Measurements from ENCODE around the gene ADGRG4. TPM values are rescaled to one million over a fixed set of nuclear protein-coding genes. Genes with fewer than 3 reads are reported as not detected.

ADGRG4 gene
- total RNA-seq, 2 donors from 2014 or later = 0.23 TPM; not detected in 1

GRCh38 chrX:136258951-136259350 lies 41.8 kb upstream of the ADGRG4 start:
- H3K27ac ChIP-seq = no peak overlapping the region

DNA sequence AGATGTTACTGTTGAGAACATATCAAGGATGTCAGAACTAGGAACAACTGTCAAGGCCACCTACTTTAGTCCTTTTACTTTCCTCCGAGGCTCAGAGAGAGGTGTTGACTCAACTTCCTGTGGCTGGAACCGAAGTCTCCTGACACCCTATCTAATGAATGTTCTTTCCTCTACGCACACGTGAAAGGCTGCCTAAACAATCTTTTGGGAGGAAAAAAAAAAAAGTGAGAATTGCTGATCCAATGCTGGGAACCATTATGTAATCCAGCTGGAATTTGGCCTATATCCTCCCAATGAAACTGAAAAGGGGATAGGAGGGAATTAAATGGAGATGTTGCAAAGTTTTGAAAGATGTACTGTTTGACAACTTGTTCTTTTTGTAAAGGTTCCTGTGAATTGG lies 41.2 kb upstream of the ADGRG4 start:
- Histone ChIP-seq H3K4me1 (replicated peaks) (no peaks in the 10 kb centered on the region), H3K27ac (no peak overlapping the region), H3K27me3 (replicated peaks; ENCODE audit: insufficient read depth) (no peaks in the 10 kb centered on the region), H3K9me3 (no peaks in the 10 kb centered on the region), H3K36me3 (no peaks in the 10 kb centered on the region), H3K4me3 (no peak overlapping the region)
- TF ChIP-seq POLR2AphosphoS5 (IDR thresholded peaks at IDR 0.05) (no peak), CTCF (IDR thresholded peaks at IDR 0.05) (no peak), POLR2A (IDR thresholded peaks at IDR 0.05) (no peak)
- no peak for DNase-seq (ENCODE audit: low spot score)
- intact Hi-C loops (cut with DNase I) = no loop called here
- WGBS = 47% methylated on average over 4 of the region's 4 CpGs

More at GRCh38 chrX:136258951-136259350, 41.8 kb upstream of the ADGRG4 start:
- TF ChIP-seq POLR2AphosphoS5 (IDR thresholded peaks at IDR 0.05) (no peak), POLR2A (IDR thresholded peaks at IDR 0.05) (no peak), CTCF (IDR thresholded peaks at IDR 0.05) (no peak)
- Histone ChIP-seq H3K9me3 (no peaks in the 10 kb centered on the region), H3K36me3 (no peaks in the 10 kb centered on the region), H3K27me3 (replicated peaks; ENCODE audit: insufficient read depth) (no peaks in the 10 kb centered on the region), H3K4me1 (replicated peaks) (no peaks in the 10 kb centered on the region), H3K4me3 (no peak overlapping the region)
- DNase-seq (ENCODE audit: low spot score) = no peak
- intact Hi-C loops (cut with DNase I) = no loop called here
- 76% methylated on average over 1 of the region's 1 CpG for WGBS

DNA sequence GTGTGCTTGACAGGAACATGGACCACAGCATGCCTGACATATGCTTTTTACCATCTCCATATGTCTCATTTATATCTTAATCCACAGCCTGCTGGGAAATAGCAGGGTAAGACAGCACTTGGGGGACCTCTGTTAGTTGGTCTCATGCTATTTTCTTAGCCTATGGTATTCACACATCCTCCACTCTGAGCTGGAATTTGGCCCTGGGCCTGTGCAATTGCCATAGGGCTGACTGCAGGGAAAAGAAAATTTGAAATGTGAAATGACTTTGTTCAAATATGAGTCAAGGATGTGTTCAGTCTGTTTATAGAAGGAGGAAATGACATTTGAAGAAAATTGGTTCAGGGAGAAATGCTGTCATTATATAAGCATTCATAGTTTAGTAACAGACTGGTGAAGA lies 40.0 kb upstream of the ADGRG4 start:
- no peak overlapping the region for H3K27ac ChIP-seq
- no peaks in the 10 kb centered on the region for H3K9me3 ChIP-seq
- TF ChIP-seq POLR2AphosphoS5 (IDR thresholded peaks at IDR 0.05) (no peak), POLR2A (IDR thresholded peaks at IDR 0.05) (no peak), CTCF (IDR thresholded peaks at IDR 0.05) (no peak)
- H3K4me3 ChIP-seq = no peak overlapping the region
- intact Hi-C loops (cut with DNase I) = no loop called here
- H3K36me3 ChIP-seq = no peaks in the 10 kb centered on the region
- no peaks in the 10 kb centered on the region for H3K4me1 ChIP-seq (replicated peaks)
- no peak for DNase-seq (ENCODE audit: low spot score)
- no peaks in the 10 kb centered on the region for H3K27me3 ChIP-seq (replicated peaks; ENCODE audit: insufficient read depth)

GRCh38 chrX:136261321-136261720 lies 39.4 kb upstream of the ADGRG4 start:
- 90% methylated on average over 7 of the region's 7 CpGs for WGBS

More at GRCh38 chrX:136261321-136261720, 39.4 kb upstream of the ADGRG4 start:
- Histone ChIP-seq H3K27me3 (replicated peaks; ENCODE audit: insufficient read depth) (no peaks in the 10 kb centered on the region), H3K9me3 (no peaks in the 10 kb centered on the region), H3K4me3 (no peak overlapping the region), H3K4me1 (replicated peaks) (no peaks in the 10 kb centered on the region), H3K27ac (no peak overlapping the region), H3K36me3 (no peaks in the 10 kb centered on the region)
- TF ChIP-seq POLR2A (IDR thresholded peaks at IDR 0.05) (no peak), CTCF (IDR thresholded peaks at IDR 0.05) (no peak), POLR2AphosphoS5 (IDR thresholded peaks at IDR 0.05) (no peak)
- intact Hi-C loops (cut with DNase I) = no loop called here
- no peak for DNase-seq (ENCODE audit: low spot score)

Measured in prostate gland (tissue), 2 donors.